GM12873 (cell line): ENCODE measurements around the gene CASP8AP2.

Source experiments
- CTCF ChIP-seq: IDR thresholded peaks from 2 replicates; pipeline ENCODE4 v1.5.1; 2012; ENCODE audit warnings: low read depth, mild to moderate bottlenecking, moderate library complexity, low read length, control low read depth; ENCODE audit not compliant: insufficient read depth; ENCODE audit errors: missing control alignments

CASP8AP2 gene

GRCh38 chr6:89853068-89853467, 23.4 kb downstream of the CASP8AP2 start:
- TF ChIP-seq CTCF, result no peak

- no peak for TF ChIP-seq CTCF
Observed at GRCh38 chr6:89858041-89858440, 28.4 kb downstream of the CASP8AP2 start.

GRCh38 chr6:89859744-89860143, 30.1 kb downstream of the CASP8AP2 start:
- TF ChIP-seq CTCF, result no peak

- no peak for TF ChIP-seq CTCF
Observed at GRCh38 chr6:89862273-89862672, 32.6 kb downstream of the CASP8AP2 start.

- no peak for TF ChIP-seq CTCF
Observed at GRCh38 chr6:89862698-89863097, 33.0 kb downstream of the CASP8AP2 start.

GRCh38 chr6:89866024-89866678, 36.5 kb downstream of the CASP8AP2 start:
- TF ChIP-seq CTCF, result no peak

GRCh38 chr6:89873721-89874120, 44.0 kb downstream of the CASP8AP2 start:
- no peak for TF ChIP-seq CTCF
